HUES64 (cell line): ENCODE measurements around the gene FGFR2.

ENCODE experiments used
- H3K27ac ChIP-seq: 2 replicates; pipeline ENCODE4 v1.7.0; 2013; ENCODE audit warnings: low read depth, low read length, inconsistent platforms
- H3K27me3 ChIP-seq: 2 replicates; pipeline ENCODE4 v1.6.1; 2013; ENCODE audit warnings: mild to moderate bottlenecking, low read length; ENCODE audit not compliant: insufficient read depth
- H3K36me3 ChIP-seq: 2 replicates; pipeline ENCODE4 v1.6.1; 2013; ENCODE audit warnings: mild to moderate bottlenecking, low read length; ENCODE audit not compliant: insufficient read depth
- H3K4me1 ChIP-seq: 2 replicates; pipeline ENCODE4 v1.6.1; 2013; ENCODE audit warnings: mild to moderate bottlenecking, low read length, moderate library complexity; ENCODE audit not compliant: insufficient read depth
- H3K4me3 ChIP-seq: 2 replicates; pipeline ENCODE4 v1.5.1; 2013; ENCODE audit warnings: mild to moderate bottlenecking, low read length, moderate library complexity
- H3K9ac ChIP-seq: 2 replicates; pipeline ENCODE4 v1.6.1; 2013; ENCODE audit warnings: mild to moderate bottlenecking, low read depth, low read length
- H3K9me3 ChIP-seq: 2 replicates; pipeline ENCODE4 v1.6.1; 2013; ENCODE audit warnings: low read depth, low read length; ENCODE audit not compliant: insufficient read depth
- whole genome bisulfite sequencing: fragments of 150-250, 120-280 bp; methylation state at CpG from one replicate; pipeline ENCODE4 v1.1.7; 2013; ENCODE audit warnings: missing lambda C conversion rate; 5-methylcytosine and 5-hydroxymethylcytosine counted together

The FGFR2 gene

DNA sequence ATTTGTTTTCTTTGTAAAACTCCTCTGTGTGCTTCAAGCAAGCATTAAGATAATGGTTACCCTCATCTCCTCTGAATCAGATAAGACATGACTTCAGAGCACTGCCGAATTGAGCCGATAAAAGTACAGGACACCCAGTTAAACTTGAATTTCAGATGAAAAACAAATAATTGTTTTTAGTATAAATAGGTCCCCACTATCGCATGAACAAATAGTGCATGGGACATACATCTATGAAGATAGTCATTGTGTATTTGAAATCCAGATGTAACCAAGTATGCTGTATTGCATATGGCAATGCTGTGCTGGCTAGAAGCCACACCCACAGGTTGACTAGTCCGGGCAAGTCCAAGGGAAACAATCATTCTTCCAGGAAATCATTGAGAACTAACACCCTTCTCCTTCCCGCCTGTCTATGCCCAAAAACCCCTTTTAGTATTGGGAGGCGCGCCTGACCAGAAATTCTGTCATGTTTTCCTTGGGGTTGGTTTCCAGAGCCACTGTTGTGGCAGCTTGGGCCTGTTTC lies 12.6 kb upstream of the FGFR2 start:
- Histone ChIP-seq H3K4me1 (peaks cover 4% of the 10 kb centered on the region; the same call in 1 of the 2 replicates), H3K4me3 (no peak overlapping the region), H3K9ac (no peak overlapping the region), H3K36me3 (no peaks in the 10 kb centered on the region), H3K9me3 (no peaks in the 10 kb centered on the region), H3K27me3 (peaks cover 15% of the 10 kb centered on the region; the same call in 1 of the 2 replicates), H3K27ac (no peak overlapping the region)
- WGBS: 96% methylated on average over 7 of the region's 7 CpGs

DNA sequence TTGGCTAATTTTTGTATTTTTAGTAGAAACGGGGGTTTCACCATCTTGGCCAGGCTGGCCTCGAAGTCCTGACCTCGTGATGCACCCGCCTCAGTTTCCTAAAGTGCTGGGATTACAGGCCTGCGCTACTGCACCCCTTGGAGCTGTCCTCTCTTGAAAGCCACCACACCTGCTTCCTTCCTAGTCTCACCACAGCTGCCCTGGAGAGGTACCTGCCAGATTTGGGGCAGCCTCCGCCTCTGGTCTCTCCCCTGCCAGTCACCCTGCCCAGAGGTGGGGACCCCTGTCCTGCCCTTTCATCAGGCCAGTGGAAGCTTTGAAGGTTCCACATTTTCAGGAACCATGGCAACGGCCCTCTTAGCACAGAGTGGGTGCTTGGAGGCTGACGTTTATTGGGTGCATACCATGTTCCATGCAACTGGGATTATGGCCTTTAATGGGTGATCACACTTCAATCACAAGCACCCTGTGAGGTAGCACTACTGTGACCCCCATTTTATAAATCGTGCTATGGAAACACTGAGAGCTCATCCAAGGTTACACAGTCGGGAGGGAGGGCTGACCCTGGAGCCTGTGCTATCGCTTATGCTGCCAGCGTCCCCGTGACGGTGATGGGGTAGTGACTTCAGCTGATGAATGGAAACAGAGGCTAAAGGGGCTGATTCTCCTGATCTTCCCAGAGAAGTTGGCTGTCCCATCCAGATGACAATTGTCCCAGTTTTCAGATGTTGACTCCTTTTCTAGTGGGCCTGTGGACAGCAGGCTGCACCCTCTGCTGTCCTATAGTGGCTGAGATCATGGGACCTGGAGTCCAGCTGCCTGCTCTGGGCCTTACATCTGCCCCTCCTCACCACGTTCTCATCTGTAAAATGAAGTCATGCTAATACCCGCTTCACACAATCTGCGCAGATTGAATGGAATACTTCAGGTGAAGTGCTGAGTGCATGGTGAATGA lies 11.5 kb upstream of the FGFR2 start:
- Histone ChIP-seq H3K9ac (no peak overlapping the region; the same call in 1 of the 2 replicates), H3K4me1 (peaks cover 4% of the 10 kb centered on the region; the same call in 1 of the 2 replicates), H3K36me3 (no peaks in the 10 kb centered on the region), H3K27ac (no peak overlapping the region), H3K9me3 (no peaks in the 10 kb centered on the region), H3K27me3 (peaks cover 15% of the 10 kb centered on the region; the same call in 1 of the 2 replicates), H3K4me3 (no peak overlapping the region)
- WGBS: 89% methylated on average over 17 of the region's 17 CpGs

DNA sequence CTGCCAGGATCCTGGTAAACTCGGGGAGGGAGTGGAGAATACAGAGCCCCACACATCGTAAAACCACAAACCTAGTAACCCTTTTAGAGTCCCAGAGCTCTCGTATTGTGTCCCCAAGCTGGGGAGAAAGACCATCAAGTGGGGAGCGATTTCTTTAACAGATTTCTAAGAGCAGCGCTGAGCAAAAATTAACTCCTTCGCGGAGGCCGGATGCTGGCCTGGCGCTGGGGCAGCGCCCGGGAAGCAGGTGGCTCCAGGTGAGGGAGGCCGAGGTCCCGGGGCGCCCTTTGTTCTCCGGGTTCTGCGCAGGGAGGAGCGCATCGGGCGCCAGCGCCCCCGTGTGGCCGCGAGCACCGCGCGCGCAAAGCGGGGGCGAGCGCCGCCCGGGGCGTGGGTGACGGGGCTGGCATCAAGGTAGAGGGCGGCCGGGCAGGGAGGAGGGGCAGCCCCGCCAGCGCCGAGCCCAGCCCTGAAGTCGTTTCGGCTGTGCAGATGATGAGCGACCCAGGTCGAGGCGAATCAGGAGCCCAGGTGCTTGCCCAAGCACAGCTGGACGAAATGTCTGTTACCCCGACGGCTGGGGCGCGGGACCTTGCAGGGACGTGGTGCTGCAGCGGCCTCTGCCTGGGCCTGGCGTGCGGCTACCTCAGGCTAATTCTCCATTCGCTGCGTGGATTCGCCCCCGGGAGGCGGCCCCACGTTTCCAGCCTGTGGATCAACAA lies 10.4 kb upstream of the FGFR2 start:
- 16% methylated on average over 58 of the region's 59 CpGs for WGBS
- H3K27me3 ChIP-seq: peaks cover 15% of the 10 kb centered on the region; the same call in 1 of the 2 replicates
- no peak overlapping the region for H3K27ac ChIP-seq
- H3K9ac ChIP-seq: peak overlapping the region; percentile 54; the same call in 1 of the 2 replicates
- H3K4me1 ChIP-seq: peaks cover 4% of the 10 kb centered on the region; the same call in 1 of the 2 replicates
- no peaks in the 10 kb centered on the region for H3K9me3 ChIP-seq
- no peaks in the 10 kb centered on the region for H3K36me3 ChIP-seq
- peak overlapping the region; percentile 42 for H3K4me3 ChIP-seq

GRCh38 chr10:121607310-121608055 lies 9.2 kb upstream of the FGFR2 start:
- peaks cover 4% of the 10 kb centered on the region; the same call in 1 of the 2 replicates for H3K4me1 ChIP-seq
- H3K27ac ChIP-seq: no peak overlapping the region
- no peak overlapping the region for H3K4me3 ChIP-seq
- H3K27me3 ChIP-seq: peaks cover 15% of the 10 kb centered on the region; the same call in 1 of the 2 replicates
- H3K9ac ChIP-seq: no peak overlapping the region
- no peaks in the 10 kb centered on the region for H3K36me3 ChIP-seq
- no peaks in the 10 kb centered on the region for H3K9me3 ChIP-seq
- 94% methylated on average over 11 of the region's 11 CpGs for WGBS

DNA sequence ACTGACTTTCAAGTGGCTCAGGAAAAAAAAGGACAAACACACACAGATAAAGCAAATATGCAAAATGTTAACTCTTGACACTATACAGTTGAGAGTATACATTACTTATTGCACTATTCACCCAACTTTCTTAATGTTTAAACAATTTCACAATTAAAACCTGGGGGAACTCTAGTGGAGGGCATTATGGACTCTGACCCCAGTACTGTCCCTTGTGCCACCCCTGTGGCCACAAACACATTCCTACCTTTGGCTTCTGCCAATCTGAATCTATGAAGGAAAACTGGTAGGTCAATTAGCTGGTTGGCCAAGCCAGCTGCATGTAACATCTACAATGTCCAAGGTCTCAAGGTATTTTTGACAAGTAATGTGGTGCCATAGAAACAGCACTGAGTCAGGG lies 7.5 kb upstream of the FGFR2 start:
- Histone ChIP-seq H3K36me3 (no peaks in the 10 kb centered on the region), H3K4me1 (peaks cover 14% of the 10 kb centered on the region), H3K9ac (no peak overlapping the region), H3K27ac (no peak overlapping the region), H3K27me3 (peaks cover 18% of the 10 kb centered on the region; the same call in 1 of the 2 replicates), H3K9me3 (no peaks in the 10 kb centered on the region), H3K4me3 (no peak overlapping the region)

- 78% methylated on average over 11 of the region's 11 CpGs for WGBS
- peaks cover 30% of the 10 kb centered on the region for H3K4me1 ChIP-seq
- no peaks in the 10 kb centered on the region for H3K36me3 ChIP-seq
- H3K27me3 ChIP-seq: peaks cover 13% of the 10 kb centered on the region; the same call in 1 of the 2 replicates
- no peak overlapping the region for H3K9ac ChIP-seq
- H3K4me3 ChIP-seq: no peak overlapping the region
- no peak overlapping the region for H3K27ac ChIP-seq
- H3K9me3 ChIP-seq: no peaks in the 10 kb centered on the region
These were observed 3.2 kb upstream of the FGFR2 start for GRCh38 chr10:121601458-121601857.

GRCh38 chr10:121600611-121601010 lies 2.4 kb upstream of the FGFR2 start:
- Histone ChIP-seq H3K9ac (no peak overlapping the region), H3K36me3 (no peaks in the 10 kb centered on the region)

GRCh38 chr10:121599947-121600346 lies 1.7 kb upstream of the FGFR2 start:
- Histone ChIP-seq H3K9me3 (no peaks in the 10 kb centered on the region), H3K36me3 (no peaks in the 10 kb centered on the region), H3K9ac (no peak overlapping the region), H3K4me3 (no peak overlapping the region), H3K4me1 (peaks cover 38% of the 10 kb centered on the region), H3K27me3 (peaks cover 13% of the 10 kb centered on the region; the same call in 1 of the 2 replicates), H3K27ac (no peak overlapping the region)
- WGBS: 20% methylated on average over 7 of the region's 8 CpGs

More at GRCh38 chr10:121600611-121601010, 2.4 kb upstream of the FGFR2 start:
- Histone ChIP-seq H3K4me3 (peak overlapping the region; percentile 18), H3K27me3 (peaks cover 13% of the 10 kb centered on the region; the same call in 1 of the 2 replicates), H3K9me3 (no peaks in the 10 kb centered on the region), H3K27ac (no peak overlapping the region; the same call in 1 of the 2 replicates), H3K4me1 (peaks cover 31% of the 10 kb centered on the region)
- WGBS: 2% methylated on average over 7 of the region's 9 CpGs

DNA sequence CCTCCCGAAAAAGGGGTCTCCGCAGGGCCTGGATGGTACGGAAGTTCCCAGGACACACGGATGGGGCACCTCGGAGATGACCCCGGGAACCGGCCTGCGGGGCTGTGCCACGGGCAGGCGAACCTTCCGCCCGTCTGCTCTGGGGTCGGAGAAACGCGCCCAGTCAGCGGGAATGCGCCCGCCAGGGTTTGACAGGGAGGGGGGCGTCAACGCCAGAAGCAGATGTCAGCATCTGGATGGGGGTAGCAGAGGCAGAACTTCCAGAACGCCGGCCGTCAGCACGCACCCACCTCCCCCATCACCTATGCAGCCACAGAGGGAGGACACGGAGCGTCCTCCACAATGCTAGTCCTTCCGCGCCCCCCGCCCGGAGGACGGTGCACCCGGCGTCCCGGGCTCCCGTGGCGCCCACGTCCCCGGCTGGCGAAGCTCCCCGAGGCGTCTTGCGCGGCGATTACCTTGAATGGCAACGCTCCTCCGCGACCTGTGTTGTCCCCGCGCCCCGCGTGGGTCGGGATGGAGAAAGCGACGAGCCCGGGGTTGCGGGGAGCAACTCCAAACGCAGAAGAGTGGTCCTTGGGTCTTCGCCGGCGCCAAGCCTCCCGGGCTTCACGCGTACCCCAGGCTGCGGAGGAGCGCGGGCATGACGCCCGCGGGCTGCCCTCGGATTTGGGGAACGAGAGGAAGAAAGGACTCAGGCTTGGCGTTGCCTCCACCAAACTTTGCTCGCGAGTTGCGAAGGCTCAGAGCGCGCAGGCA lies 561 bp downstream of the FGFR2 start:
- WGBS: under 1% methylated on average over 77 of the region's 77 CpGs
- Histone ChIP-seq H3K4me3 (peak overlapping the region; percentile 80), H3K27ac (peak overlapping the region; percentile 100), H3K27me3 (peaks cover 13% of the 10 kb centered on the region; the same call in 1 of the 2 replicates), H3K4me1 (peaks cover 61% of the 10 kb centered on the region), H3K9ac (peak overlapping the region; percentile 87), H3K9me3 (no peaks in the 10 kb centered on the region), H3K36me3 (peaks cover 19% of the 10 kb centered on the region)
